GM21786 (cell line): ENCODE data around the gene ABCA5.
"Not testable (repeated sequence)": the region's sequence is repeated elsewhere in the genome, so short reads cannot be mapped to it uniquely, and the experiment has no call there.

ENCODE experiments used
- ATAC-seq: cut with Tn5 transposase; IDR thresholded peaks from one replicate; pipeline ENCODE4 v1.9.1; 2021; ENCODE audit not compliant: unreplicated experiment

The ABCA5 gene

GRCh38 chr17:69222707-69223258 is 104.2 kb downstream of the ABCA5 start:
- ATAC-seq = no peak

- no peak for ATAC-seq
Measured at GRCh38 chr17:69220098-69220497, 106.8 kb downstream of the ABCA5 start.

GRCh38 chr17:69218986-69219385 is 107.9 kb downstream of the ABCA5 start:
- ATAC-seq = no peak

GRCh38 chr17:69213059-69213813 is 113.7 kb downstream of the ABCA5 start:
- ATAC-seq = no peak

- ATAC-seq = no peak
Measured at GRCh38 chr17:69208640-69209039, 118.3 kb downstream of the ABCA5 start.

GRCh38 chr17:69207151-69207550 is 119.8 kb downstream of the ABCA5 start:
- no peak for ATAC-seq

- no peak for ATAC-seq
Measured at GRCh38 chr17:69198238-69198637, 128.7 kb downstream of the ABCA5 start.

- not testable (repeated sequence) for ATAC-seq
Measured at GRCh38 chr17:69196105-69196653, 130.8 kb downstream of the ABCA5 start.
